WERI-Rb-1 (cell line): ENCODE data around the gene PCDHA4.
"Not testable (repeated sequence)": the region's sequence is repeated elsewhere in the genome, so short reads cannot be mapped to it uniquely, and the experiment has no call there.

Experiments
- DNase-seq: peaks from one replicate; pipeline ENCODE4 v3.0.0-alpha.2; 2020
- H3K27ac ChIP-seq: fragments of 250-450 bp; sonication (Bioruptor Pico); 2 replicates; pipeline ENCODE4 v1.5.1; 2020; ENCODE audit warnings: mild to moderate bottlenecking, moderate library complexity
- H3K27me3 ChIP-seq: fragments of 250-450 bp; sonication (Bioruptor Pico); 2 replicates; pipeline ENCODE4 v1.5.1; 2021; ENCODE audit warnings: mild to moderate bottlenecking, low read depth, moderate library complexity; ENCODE audit not compliant: insufficient read depth, severe bottlenecking
- H3K36me3 ChIP-seq: fragments of 250-450 bp; sonication (Bioruptor Pico); 2 replicates; pipeline ENCODE4 v1.5.1; 2020; ENCODE audit warnings: mild to moderate bottlenecking, moderate library complexity
- H3K4me3 ChIP-seq: 2 replicates; pipeline ENCODE4 v1.5.1; 2011; ENCODE audit warnings: low read depth, mild to moderate bottlenecking, control low read depth, low read length
- H3K9me3 ChIP-seq: fragments of 250-450 bp; sonication (Bioruptor Pico); 2 replicates; pipeline ENCODE4 v1.5.1; 2021; ENCODE audit warnings: mild to moderate bottlenecking, moderate library complexity; ENCODE audit not compliant: severe bottlenecking
- CTCF ChIP-seq: IDR thresholded peaks from 2 replicates; pipeline ENCODE4 v1.5.1; 2011; ENCODE audit warnings: low read depth, mild to moderate bottlenecking, control low read depth, inconsistent platforms, low read length

The PCDHA4 gene

GRCh38 chr5:140842798-140843733 lies 36.2 kb downstream of the PCDHA4 start:
- no peak for DNase-seq
- no peak overlapping the region for H3K4me3 ChIP-seq
- peaks cover 4% of the 10 kb centered on the region for H3K9me3 ChIP-seq
- H3K36me3 ChIP-seq, result no peaks in the 10 kb centered on the region
- no peaks in the 10 kb centered on the region for H3K27me3 ChIP-seq
- H3K27ac ChIP-seq, result no peak overlapping the region
- TF ChIP-seq CTCF, result no peak

- H3K27me3 ChIP-seq, DNase-seq, H3K4me3 ChIP-seq, H3K9me3 ChIP-seq, H3K27ac ChIP-seq, H3K36me3 ChIP-seq: not testable (repeated sequence)
These were observed 41.6 kb downstream of the PCDHA4 start, which contains the start of gene PCDHA9 for GRCh38 chr5:140848139-140849102. Gene PCDHA9, plus strand, starts transcription at chr5:140848382. Its CDS starts 114 bp downstream, at chr5:140848496.

GRCh38 chr5:140849831-140850634 lies 43.2 kb downstream of the PCDHA4 start:
- H3K27me3 ChIP-seq, DNase-seq: not testable (repeated sequence)

GRCh38 chr5:140855772-140856674 lies 49.2 kb downstream of the PCDHA4 start, which contains the start of gene PCDHA10:
Gene PCDHA10, plus strand, starts transcription at chr5:140855897. Its CDS starts 152 bp downstream, at chr5:140856049.
- Histone ChIP-seq H3K4me3 (no peak within 1 kb of the TSS), H3K36me3 (no peaks in the 10 kb centered on the region), H3K27me3 (no peaks in the 10 kb centered on the region), H3K9me3 (peaks cover 2% of the 10 kb centered on the region), H3K27ac (no peak within 1 kb of the TSS)
- no peak for TF ChIP-seq CTCF
- DNase-seq, result no peak

More at GRCh38 chr5:140849831-140850634, 43.2 kb downstream of the PCDHA4 start:
- not testable (repeated sequence) for H3K36me3 ChIP-seq, H3K27ac ChIP-seq, H3K9me3 ChIP-seq, H3K4me3 ChIP-seq

- Histone ChIP-seq H3K27ac (no peak overlapping the region), H3K4me3 (no peak overlapping the region), H3K36me3 (no peaks in the 10 kb centered on the region), H3K9me3 (peaks cover 2% of the 10 kb centered on the region), H3K27me3 (no peaks in the 10 kb centered on the region)
- DNase-seq, result no peak
- TF ChIP-seq CTCF, result no peak
These were observed 50.5 kb downstream of the PCDHA4 start for GRCh38 chr5:140857177-140857986.
